Osteoblast (primary cell): ENCODE data around the gene SPN. TPM values are rescaled to one million over a fixed set of nuclear protein-coding genes. Genes with fewer than 3 reads are reported as not detected.
"Not testable (repeated sequence)": the region's sequence is repeated elsewhere in the genome, so short reads cannot be mapped to it uniquely, and the experiment has no call there.

Source experiments
- DNase-seq: peaks from one replicate; pipeline ENCODE4 v3.0.0; 2011; ENCODE audit warnings: low spot score, mixed read lengths; ENCODE audit not compliant: insufficient read length; ENCODE audit errors: missing footprints
- H2AFZ ChIP-seq: 2 replicates; pipeline ENCODE4 v1.6.0; 2011; ENCODE audit warnings: mild to moderate bottlenecking, low read length
- H3K27ac ChIP-seq: 2 replicates; pipeline ENCODE4 v1.5.1; 2011; ENCODE audit warnings: mild to moderate bottlenecking, low read depth, low read length, moderate library complexity
- H3K27me3 ChIP-seq: 2 replicates; pipeline ENCODE4 v1.6.0; 2012; ENCODE audit warnings: mild to moderate bottlenecking, control low read depth, inconsistent platforms, low read length, moderate library complexity; ENCODE audit not compliant: insufficient read depth
- H3K36me3 ChIP-seq: 2 replicates; pipeline ENCODE4 v1.5.1; 2011; ENCODE audit warnings: mild to moderate bottlenecking, low read length, control low read depth, moderate library complexity; ENCODE audit not compliant: insufficient read depth
- H3K4me1 ChIP-seq: 2 replicates; pipeline ENCODE4 v1.5.1; 2011; ENCODE audit warnings: mild to moderate bottlenecking, low read length, control low read depth, moderate library complexity; ENCODE audit not compliant: insufficient read depth
- H3K4me2 ChIP-seq: 2 replicates; pipeline ENCODE4 v1.6.0; 2011; ENCODE audit warnings: mild to moderate bottlenecking, low read length; ENCODE audit not compliant: insufficient read depth
- H3K4me3 ChIP-seq: fragments of 200-600 bp; sonication (generic); 3 replicates; pipeline ENCODE4 v1.5.1; 2012; ENCODE audit warnings: mild to moderate bottlenecking, low read length, inconsistent platforms; ENCODE audit not compliant: insufficient read depth
- H3K79me2 ChIP-seq: 2 replicates; pipeline ENCODE4 v1.6.0; 2012; ENCODE audit warnings: mild to moderate bottlenecking, low read length, control low read depth, inconsistent platforms; ENCODE audit not compliant: insufficient read depth
- H3K9me3 ChIP-seq: 2 replicates; pipeline ENCODE4 v1.5.1; 2011; ENCODE audit warnings: low read depth, low read length, control low read depth
- H4K20me1 ChIP-seq: 2 replicates; pipeline ENCODE4 v1.6.0; 2012; ENCODE audit warnings: mild to moderate bottlenecking, low read length, control low read depth; ENCODE audit not compliant: insufficient read depth
- total RNA-seq: library from RNA; depleted of rRNA; stranded (reverse); fragments of >200 nt; gene quantifications from 2 replicates; pipeline ENCODE4 v1.2.3, GENCODE V29; 2012

The SPN gene
- total RNA-seq, 1 donor, result under 0.01 TPM

- H3K9me3 ChIP-seq, H3K79me2 ChIP-seq, H3K4me3 ChIP-seq, DNase-seq, H3K27ac ChIP-seq, H3K27me3 ChIP-seq, H3K4me1 ChIP-seq, H3K4me2 ChIP-seq, H4K20me1 ChIP-seq, H3K36me3 ChIP-seq: not testable (repeated sequence)
- peak overlapping the region; percentile 56 for H2AFZ ChIP-seq
Measured at GRCh38 chr16:29625114-29625513, 37.9 kb upstream of the SPN start.

GRCh38 chr16:29626778-29627331 lies 36.2 kb upstream of the SPN start:
- H3K4me1 ChIP-seq, H3K27me3 ChIP-seq, H3K27ac ChIP-seq, H3K36me3 ChIP-seq, H3K4me2 ChIP-seq, H3K9me3 ChIP-seq, H4K20me1 ChIP-seq, DNase-seq, H3K79me2 ChIP-seq, H3K4me3 ChIP-seq, H2AFZ ChIP-seq: not testable (repeated sequence)

GRCh38 chr16:29627661-29628075 lies 35.4 kb upstream of the SPN start:
- H2AFZ ChIP-seq, H3K4me2 ChIP-seq, H3K4me1 ChIP-seq, H3K36me3 ChIP-seq, H4K20me1 ChIP-seq, H3K79me2 ChIP-seq, H3K9me3 ChIP-seq, H3K27me3 ChIP-seq, H3K4me3 ChIP-seq, DNase-seq, H3K27ac ChIP-seq: not testable (repeated sequence)

- not testable (repeated sequence) for H3K27ac ChIP-seq, H3K36me3 ChIP-seq, H3K4me1 ChIP-seq, H2AFZ ChIP-seq, H3K9me3 ChIP-seq, H3K79me2 ChIP-seq, DNase-seq, H3K4me2 ChIP-seq, H4K20me1 ChIP-seq, H3K4me3 ChIP-seq, H3K27me3 ChIP-seq
Measured at GRCh38 chr16:29628707-29629106, 34.3 kb upstream of the SPN start.

- DNase-seq, H2AFZ ChIP-seq, H3K27me3 ChIP-seq, H4K20me1 ChIP-seq, H3K9me3 ChIP-seq, H3K4me1 ChIP-seq, H3K4me2 ChIP-seq, H3K79me2 ChIP-seq, H3K4me3 ChIP-seq, H3K27ac ChIP-seq, H3K36me3 ChIP-seq: not testable (repeated sequence)
Measured at GRCh38 chr16:29629318-29629717, 33.7 kb upstream of the SPN start.

- not testable (repeated sequence) for H3K36me3 ChIP-seq, H3K4me1 ChIP-seq, H2AFZ ChIP-seq, H3K79me2 ChIP-seq, H3K4me2 ChIP-seq, H4K20me1 ChIP-seq, H3K9me3 ChIP-seq, H3K27ac ChIP-seq, H3K27me3 ChIP-seq, DNase-seq, H3K4me3 ChIP-seq
Measured at GRCh38 chr16:29631658-29632057, 31.4 kb upstream of the SPN start.

- H3K4me3 ChIP-seq, H3K27ac ChIP-seq, H2AFZ ChIP-seq, H3K27me3 ChIP-seq, DNase-seq, H3K4me2 ChIP-seq, H4K20me1 ChIP-seq, H3K9me3 ChIP-seq, H3K4me1 ChIP-seq, H3K79me2 ChIP-seq, H3K36me3 ChIP-seq: not testable (repeated sequence)
Measured at GRCh38 chr16:29635902-29636301, 27.1 kb upstream of the SPN start.

GRCh38 chr16:29636368-29636767 lies 26.7 kb upstream of the SPN start:
- not testable (repeated sequence) for H3K9me3 ChIP-seq, H2AFZ ChIP-seq

GRCh38 chr16:29638751-29639150 lies 24.3 kb upstream of the SPN start:
- H3K9me3 ChIP-seq, H3K27me3 ChIP-seq, H4K20me1 ChIP-seq, H3K4me3 ChIP-seq, DNase-seq, H3K4me1 ChIP-seq, H3K27ac ChIP-seq, H3K79me2 ChIP-seq, H3K36me3 ChIP-seq, H2AFZ ChIP-seq, H3K4me2 ChIP-seq: not testable (repeated sequence)

More at GRCh38 chr16:29636368-29636767, 26.7 kb upstream of the SPN start:
- not testable (repeated sequence) for H3K4me3 ChIP-seq, H3K27ac ChIP-seq, H3K4me2 ChIP-seq, H3K27me3 ChIP-seq, DNase-seq, H4K20me1 ChIP-seq, H3K36me3 ChIP-seq, H3K79me2 ChIP-seq, H3K4me1 ChIP-seq
